ENCODE data around the gene COL20A1.

Gene COL20A1

DNA sequence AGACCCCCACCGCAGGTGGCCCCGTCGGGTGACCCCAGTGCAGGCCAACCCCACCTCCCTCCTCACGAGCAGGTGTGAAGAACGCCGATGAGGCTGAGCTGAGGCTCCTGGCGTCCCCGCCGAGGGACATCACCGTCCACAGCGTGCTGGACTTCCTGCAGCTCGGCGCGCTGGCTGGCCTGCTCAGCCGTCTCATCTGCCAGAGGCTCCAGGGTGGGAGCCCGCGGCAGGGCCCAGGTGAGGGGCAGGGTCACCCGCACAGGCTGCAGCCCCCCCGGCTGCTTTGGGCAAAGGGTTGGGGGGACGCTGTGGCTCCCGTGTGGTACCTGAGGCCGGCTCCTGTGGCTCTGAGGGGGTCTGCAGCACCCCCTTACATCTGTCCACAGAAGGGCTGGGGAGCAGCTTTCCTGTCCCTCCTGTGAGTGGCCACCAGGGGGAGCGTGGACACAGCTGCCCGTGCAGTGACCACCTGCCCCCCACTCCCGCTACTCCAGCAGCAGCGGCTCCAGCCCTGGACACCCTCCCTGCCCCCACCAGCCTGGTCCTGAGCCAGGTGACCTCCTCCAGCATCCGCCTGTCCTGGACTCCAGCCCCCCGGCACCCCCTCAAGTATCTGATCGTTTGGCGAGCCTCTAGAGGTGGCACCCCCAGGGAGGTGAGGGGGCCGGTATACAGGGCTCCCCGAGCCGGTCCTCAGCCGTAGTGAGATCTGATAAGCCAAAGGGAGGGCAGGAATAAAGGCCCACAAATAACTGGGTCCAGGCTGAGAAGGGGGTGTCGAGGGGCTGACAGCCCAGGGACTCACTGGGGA is 16.5 kb downstream of the COL20A1 start:
- DNase-seq: peak; percentile 51

DNA sequence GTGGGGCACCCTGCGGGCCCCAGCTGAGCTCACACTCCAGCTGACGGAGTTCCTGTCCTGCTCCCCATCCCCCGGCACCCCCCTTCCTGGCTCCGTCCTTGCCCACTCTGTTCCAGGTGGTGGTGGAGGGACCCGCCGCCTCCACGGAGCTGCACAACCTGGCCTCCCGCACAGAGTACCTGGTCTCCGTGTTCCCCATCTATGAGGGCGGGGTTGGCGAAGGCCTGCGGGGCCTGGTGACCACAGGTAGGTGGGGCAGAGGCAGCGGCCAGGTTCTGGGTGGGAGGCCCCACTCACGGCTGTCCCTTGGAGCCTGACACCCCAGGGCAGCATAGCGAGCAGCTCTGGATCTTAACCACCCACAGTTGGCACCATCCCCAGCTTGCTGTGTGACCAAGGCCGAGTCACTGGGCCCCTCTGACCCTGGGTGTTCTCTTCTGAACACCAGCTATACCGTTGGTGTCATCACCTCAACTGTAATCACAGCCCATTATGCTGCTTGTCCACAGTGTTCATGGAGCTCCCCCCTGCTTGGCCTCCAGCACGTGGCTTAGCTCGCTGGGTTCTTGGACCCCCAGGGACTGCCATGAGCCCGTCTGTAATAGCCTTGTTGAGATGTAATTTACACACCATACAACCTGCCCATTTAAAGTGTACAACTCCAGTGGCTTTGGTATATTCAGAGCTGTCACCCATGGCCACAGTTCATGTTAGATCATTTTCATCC is 17.4 kb downstream of the COL20A1 start:
- no peak for DNase-seq

DNA sequence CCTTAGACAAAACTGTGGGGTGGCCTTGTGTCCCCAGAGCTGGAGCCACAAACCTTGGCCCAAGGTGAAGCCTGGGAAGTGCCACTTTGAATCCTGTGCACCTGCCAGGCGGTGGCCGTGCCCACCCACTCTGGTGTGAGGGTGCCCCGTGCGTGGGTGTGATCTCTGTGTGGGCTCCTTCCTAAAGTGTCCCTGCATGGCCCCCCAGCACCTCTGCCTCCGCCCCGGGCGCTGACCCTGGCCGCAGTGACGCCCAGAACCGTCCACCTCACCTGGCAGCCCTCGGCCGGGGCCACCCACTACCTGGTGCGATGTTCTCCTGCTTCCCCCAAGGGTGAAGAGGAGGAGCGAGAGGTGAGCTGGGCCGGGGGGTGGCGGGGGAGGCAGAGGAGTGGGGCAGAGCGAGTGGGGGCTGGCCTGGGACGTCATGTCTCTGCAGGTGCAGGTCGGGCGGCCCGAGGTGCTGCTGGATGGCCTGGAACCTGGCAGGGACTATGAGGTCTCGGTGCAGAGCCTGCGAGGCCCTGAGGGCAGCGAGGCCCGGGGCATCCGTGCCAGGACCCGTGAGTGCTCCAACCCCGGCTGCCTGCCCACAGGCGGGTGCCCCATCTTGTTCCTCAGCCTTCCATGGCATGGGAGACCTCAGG is 18.3 kb downstream of the COL20A1 start:
- no peak for DNase-seq

GRCh38 chr20:63311833-63312243 is 18.9 kb downstream of the COL20A1 start:
- no peak for DNase-seq

GRCh38 chr20:63312273-63312672 is 19.3 kb downstream of the COL20A1 start:
- DNase-seq: no peak

DNA sequence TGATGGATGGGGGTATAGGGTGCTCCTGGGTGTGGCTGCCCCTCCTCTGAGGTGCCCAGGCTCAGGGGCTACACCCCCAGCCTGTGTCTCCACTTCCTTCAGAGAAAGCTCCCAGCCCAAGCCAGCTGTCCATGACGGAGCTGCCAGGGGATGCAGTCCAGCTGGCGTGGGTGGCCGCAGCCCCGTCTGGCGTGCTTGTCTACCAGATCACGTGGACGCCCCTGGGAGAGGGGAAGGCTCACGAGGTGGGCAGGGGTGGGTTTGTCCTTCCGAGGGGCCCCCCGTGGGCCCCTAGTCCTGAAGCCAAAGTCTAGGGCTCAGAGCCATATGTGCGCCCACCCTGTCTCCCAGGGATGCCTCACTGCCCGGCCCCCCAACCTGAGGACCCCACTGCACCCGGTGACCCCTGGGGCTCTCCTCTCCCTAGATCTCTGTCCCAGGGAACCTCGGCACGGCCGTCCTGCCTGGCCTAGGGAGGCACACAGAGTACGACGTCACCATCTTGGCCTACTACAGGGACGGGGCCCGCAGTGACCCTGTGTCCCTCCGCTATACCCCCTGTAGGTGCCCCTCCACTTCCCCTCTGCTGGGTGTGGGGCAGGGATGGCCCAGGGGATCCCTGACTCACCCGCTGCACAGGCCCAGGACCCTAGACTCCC is 19.8 kb downstream of the COL20A1 start:
- no peak for DNase-seq

DNA sequence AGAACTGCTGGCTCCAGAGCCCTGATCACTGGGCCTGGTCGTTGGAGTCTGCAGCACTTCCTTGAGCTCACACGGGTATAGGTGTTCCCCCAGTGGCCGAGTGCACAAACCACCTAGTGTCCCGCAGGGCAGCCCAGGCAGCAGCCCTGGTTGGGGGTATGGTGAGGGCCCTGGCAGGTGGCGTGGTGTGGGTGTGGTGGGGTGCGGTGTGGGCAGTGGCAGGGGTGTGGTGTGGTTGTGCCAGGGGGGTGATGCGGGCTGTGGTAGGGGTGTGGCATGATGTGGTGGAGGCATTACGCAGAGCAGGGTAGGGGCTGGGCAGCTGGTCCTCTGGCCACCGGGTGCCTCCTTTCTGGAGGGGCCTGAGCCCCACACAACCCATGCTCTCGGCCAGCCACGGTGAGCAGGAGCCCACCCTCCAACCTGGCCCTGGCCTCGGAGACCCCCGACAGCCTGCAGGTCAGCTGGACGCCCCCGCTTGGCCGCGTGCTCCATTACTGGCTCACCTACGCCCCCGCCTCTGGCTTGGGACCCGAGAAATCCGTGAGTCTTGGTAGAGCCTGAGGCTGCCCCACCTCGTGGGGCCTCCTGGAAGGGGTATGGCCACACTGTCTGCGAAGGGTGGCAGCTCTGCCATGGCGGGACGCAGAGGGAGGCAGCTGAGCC is 20.5 kb downstream of the COL20A1 start:
- no peak for DNase-seq

GRCh38 chr20:63314015-63314471 is 21.1 kb downstream of the COL20A1 start:
- no peak for DNase-seq

DNA sequence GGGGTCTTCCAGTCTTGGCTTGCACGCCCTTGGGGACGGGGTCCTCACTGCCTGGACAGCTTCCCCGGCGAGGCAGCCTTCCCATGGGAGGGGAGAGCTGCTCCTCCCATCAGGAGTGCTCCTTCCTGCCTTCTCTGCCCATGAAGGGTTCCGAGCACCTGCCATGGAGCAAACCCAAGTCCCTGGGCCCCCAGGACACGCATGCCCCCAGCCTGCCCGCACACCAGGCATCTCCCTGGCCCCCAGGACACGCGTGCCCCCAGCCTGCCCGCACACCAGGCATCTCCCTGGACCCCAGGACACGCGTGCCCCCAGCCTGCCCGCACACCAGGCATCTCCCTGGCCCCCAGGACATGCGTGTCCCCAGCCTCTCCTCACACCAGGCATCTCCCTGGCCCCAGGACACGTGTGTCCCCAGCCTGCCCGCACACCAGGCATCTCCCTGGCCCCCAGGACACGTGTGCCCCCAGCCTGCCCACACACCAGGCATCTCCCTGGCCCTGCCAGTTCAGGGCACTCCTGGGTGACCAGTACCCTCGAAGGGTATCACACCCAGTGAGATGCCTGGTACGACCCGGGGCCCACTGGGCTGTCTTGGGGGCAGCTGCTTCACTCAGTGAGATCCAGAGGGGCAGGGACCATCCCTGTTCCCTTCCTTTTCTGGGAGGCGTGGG is 21.7 kb downstream of the COL20A1 start:
- DNase-seq: no peak

DNA sequence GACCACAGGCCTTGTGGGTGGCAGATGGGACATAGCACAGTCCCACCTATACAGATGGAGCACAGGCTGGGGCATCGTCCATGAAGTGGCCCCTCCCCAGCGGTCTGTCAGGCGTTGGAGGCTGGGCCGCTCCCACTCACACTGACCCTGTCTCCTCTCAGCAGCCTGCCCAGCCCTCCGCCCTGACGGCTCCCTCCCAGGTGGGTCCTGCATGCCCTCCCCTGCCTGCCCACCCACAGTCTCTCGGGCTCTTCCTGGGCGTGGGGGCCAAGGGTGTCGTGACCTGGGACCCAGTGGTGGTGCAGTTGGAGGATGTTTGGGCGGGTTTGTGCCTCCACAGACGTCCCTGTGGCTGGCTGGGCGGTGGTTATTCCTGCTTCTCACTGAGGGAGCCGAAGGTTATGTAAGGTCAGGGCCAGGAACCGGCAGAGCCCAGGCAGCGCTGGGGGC is 22.3 kb downstream of the COL20A1 start:
- DNase-seq: no peak

GRCh38 chr20:63315731-63316491 is 22.9 kb downstream of the COL20A1 start:
- DNase-seq: no peak

DNA sequence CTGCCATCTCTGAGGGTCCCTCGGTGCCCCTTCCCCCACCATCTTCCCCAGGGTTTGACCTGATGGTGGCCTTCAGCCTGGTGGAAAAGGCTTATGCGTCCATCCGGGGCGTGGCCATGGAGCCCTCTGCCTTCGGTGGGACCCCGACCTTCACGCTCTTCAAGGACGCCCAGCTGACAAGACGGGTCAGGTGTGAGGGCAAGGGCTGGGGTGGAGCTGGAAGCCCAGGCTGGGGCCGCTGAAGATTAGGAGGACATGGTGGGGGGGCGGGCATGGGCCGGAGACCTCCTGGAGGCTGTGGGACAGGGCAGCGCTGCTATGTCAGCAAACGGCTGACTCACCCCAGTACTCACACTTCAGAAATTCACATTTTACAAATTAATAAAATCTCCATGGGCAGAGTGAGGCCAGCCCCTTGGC is 23.5 kb downstream of the COL20A1 start:
- DNase-seq: no peak

GRCh38 chr20:63317061-63317460 is 24.1 kb downstream of the COL20A1 start:
- no peak for DNase-seq

GRCh38 chr20:63317601-63318291 is 24.8 kb downstream of the COL20A1 start:
- DNase-seq: no peak

DNA sequence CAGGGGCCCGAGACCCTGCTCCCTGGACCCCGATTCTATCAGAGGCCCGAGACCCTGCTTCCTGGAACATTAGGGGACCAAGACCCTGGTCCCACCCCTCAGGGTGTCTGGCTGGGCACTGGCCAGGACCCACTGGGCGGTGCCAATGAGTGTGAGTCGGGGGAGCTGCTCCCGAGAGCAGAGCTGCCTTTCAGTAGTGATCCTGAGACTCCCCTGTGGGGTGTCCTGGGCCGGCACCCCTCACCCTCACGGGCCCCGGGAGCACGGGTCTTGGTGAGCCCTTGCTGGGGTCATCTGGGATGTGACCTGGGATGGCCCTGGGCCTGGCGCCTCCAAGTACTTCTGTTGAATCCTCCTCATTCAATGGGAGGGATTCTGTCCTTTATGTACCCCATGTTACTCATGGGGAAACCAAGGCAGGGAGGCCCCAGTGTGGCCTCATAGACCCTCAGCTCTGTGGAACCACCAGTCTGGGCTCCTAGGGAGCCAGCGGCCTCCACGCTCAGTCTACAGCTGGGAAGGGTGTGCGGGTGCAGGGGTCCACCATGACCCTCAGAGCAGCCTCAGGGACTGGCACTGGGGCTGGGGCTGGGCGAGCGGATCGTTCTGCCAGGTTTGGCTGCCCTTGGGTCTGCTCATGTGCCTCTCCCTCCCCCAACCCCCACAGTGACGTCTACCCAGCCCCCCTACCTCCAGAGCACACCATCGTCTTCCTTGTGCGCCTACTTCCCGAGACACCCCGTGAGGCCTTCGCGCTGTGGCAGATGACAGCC is 25.6 kb downstream of the COL20A1 start:
- DNase-seq: no peak

- DNase-seq: no peak
Observed at GRCh38 chr20:63319164-63320040, 26.4 kb downstream of the COL20A1 start.

DNA sequence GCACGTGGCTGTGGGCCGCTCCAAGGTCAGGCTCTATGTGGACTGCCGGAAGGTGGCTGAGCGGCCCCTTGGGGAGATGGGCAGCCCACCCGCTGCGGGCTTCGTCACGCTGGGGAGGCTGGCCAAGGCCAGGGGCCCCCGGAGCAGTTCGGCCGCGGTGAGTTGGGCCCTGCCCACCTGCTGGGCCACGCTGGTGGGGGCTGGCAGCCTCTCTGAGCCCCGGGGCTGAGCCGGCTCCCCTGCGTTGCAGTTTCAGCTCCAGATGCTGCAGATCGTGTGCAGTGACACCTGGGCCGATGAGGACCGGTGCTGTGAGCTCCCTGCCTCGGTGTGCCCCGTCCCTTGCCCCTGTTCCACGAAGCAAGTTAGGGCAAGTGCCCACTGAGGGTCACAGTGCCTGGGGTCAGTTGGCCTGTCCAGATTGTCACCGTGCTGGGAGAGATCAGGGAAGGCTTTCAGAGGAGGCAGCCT is 27.1 kb downstream of the COL20A1 start:
- no peak for DNase-seq

- no peak for DNase-seq
Observed at GRCh38 chr20:63320616-63321147, 27.7 kb downstream of the COL20A1 start.

All from suppressor macrophage treated with lipopolysaccharide for 4 hours (primary cell).